Activated T-helper 2 cell treated with anti-CD3 and anti-CD28 coated beads, Interferon-gamma antibody, Interleukin-2, Interleukin-4, amounts not matched to agents 10 μg/mL and 5 μg/mL and 100 μg/mL, durations not matched to agents 14 hours and 24 hours and 36 hours (primary cell): ENCODE data around the gene REC8. TPM values are rescaled to one million over a fixed set of nuclear protein-coding genes. Genes with fewer than 3 reads are reported as not detected.

ENCODE experiments used
- DNase-seq: peaks from one replicate; pipeline ENCODE4 v3.0.0; 2021; ENCODE audit warnings: low spot score
- H3K27ac Mint-ChIP-seq: one replicate; pipeline ENCODE4 v1.8.0; 2021; ENCODE audit warnings: mixed read lengths
- H3K27me3 Mint-ChIP-seq: one replicate; pipeline ENCODE4 v1.8.0; 2021; ENCODE audit warnings: low read depth, mixed read lengths
- H3K36me3 Mint-ChIP-seq: one replicate; pipeline ENCODE4 v1.8.0; 2021; ENCODE audit warnings: low read depth, mixed read lengths
- H3K4me1 Mint-ChIP-seq: one replicate; pipeline ENCODE4 v1.8.0; 2021; ENCODE audit warnings: low read depth, mixed read lengths
- H3K4me3 Mint-ChIP-seq: one replicate; pipeline ENCODE4 v1.8.0; 2021; ENCODE audit warnings: low read depth, mild to moderate bottlenecking, moderate library complexity, mixed read lengths
- H3K9me3 Mint-ChIP-seq: one replicate; pipeline ENCODE4 v1.8.0; 2021; ENCODE audit warnings: mixed read lengths
- intact Hi-C: fragments of 100-400 bp; cut with micrococcal nuclease; formaldehyde crosslinking; loops from one replicate; pipeline ENCODE4 v1.15.1; 2023
- total RNA-seq: library from RNA; stranded (reverse); gene quantifications from 2 replicates; pipeline ENCODE4 v1.2.3, GENCODE V29; 2022

REC8 gene
- total RNA-seq, 1 donor from 2014 or later: 28.2 TPM

DNA sequence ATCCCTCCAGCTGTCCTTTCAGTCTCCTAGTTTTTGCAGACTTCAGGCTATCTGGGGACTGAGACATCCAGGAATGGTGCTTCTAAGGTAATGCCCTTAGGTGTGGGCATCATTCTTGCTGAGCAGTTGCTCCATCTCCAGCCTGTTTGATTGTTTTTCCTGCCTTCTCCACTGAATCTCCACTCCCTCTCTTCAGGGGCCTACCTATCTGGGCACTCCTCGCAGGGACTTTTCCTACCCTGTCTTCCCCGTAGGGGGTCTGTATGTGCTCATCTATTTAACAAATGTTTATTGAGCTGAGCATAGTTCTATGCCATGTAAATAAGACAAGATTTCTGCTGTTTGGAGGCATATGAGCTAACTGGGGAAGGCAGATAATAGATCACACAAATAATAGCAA, 38.9 kb upstream of the REC8 start:
- Mint-ChIP-seq H3K27ac (no peak overlapping the region), H3K4me3 (no peak overlapping the region), H3K27me3 (no peaks in the 10 kb centered on the region), H3K4me1 (peaks cover 29% of the 10 kb centered on the region), H3K9me3 (no peaks in the 10 kb centered on the region), H3K36me3 (peaks cover 22% of the 10 kb centered on the region)
- DNase-seq: no peak
- intact Hi-C loops: no loop called here

GRCh38 chr14:24133735-24134134, 38.1 kb upstream of the REC8 start:
- no peak for DNase-seq
- Mint-ChIP-seq H3K9me3 (no peaks in the 10 kb centered on the region), H3K36me3 (peaks cover 29% of the 10 kb centered on the region), H3K4me1 (peaks cover 35% of the 10 kb centered on the region), H3K4me3 (no peak overlapping the region), H3K27me3 (no peaks in the 10 kb centered on the region), H3K27ac (no peak overlapping the region)
- intact Hi-C loops: no loop called here

GRCh38 chr14:24135584-24135833, 36.4 kb upstream of the REC8 start:
- peaks cover 45% of the 10 kb centered on the region for H3K36me3 Mint-ChIP-seq
- peaks cover 47% of the 10 kb centered on the region for H3K4me1 Mint-ChIP-seq
- no peaks in the 10 kb centered on the region for H3K9me3 Mint-ChIP-seq
- no peak for DNase-seq
- intact Hi-C loops: no loop called here
- peak overlapping the region; percentile 86 for H3K27ac Mint-ChIP-seq
- peak overlapping the region; percentile 91 for H3K4me3 Mint-ChIP-seq
- no peaks in the 10 kb centered on the region for H3K27me3 Mint-ChIP-seq

DNA sequence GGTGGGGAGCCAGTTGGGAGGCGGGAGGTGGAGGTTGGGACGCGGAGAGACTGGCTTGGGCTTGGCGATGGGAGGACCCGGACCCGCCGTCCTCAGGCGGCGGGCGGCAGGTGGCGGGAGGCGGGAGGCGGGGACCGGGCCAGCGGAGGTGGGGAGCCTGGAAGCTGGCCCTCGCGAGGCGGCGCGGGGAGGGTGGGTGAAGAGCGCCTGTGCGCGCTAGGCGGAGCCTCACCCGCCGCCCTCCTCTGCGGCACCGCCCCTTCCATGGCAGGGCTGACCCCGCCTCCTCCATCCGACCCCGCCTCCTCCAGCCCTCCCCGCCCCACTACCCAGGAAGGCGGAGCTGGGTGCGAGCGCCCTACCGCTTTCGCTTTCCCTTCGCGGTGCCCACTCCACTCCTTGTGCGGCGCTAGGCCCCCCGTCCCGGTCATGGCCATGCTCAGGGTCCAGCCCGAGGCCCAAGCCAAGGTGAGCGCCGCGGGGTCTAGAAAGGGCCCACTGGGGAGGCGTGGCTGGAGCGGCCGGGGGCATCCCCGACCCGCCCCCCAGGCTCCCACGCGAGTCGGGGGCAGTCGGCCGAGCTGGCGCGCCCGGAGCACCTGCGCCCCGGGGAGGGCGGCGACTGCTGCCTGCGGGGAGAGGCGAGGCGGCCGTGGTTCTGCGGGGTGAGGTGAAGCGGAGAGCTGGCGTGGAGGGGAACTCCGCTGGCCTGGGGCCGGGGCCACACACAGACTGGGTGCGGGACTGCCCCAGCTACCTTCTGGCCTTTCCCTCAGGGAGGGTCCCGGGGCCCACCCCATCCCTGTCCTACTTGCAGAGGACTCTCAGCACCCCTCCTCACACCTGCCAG, 35.8 kb upstream of the REC8 start, which contains the start of gene PSME1:
Gene PSME1, plus strand, starts transcription at position 361 of the 850 bp plus-strand sequence. Its CDS starts 69 bp downstream, at position 430.
- Mint-ChIP-seq H3K4me1 (peaks cover 47% of the 10 kb centered on the region), H3K27ac (peak within 1 kb of the TSS; percentile 91), H3K27me3 (no peaks in the 10 kb centered on the region), H3K36me3 (peaks cover 49% of the 10 kb centered on the region), H3K4me3 (peak within 1 kb of the TSS; percentile 92), H3K9me3 (no peaks in the 10 kb centered on the region)
- intact Hi-C loops: loop anchor here (1.0 kb wide), 3 partner anchors 11 to 25 kb away; partner anchors contain the start of genes IRF9 and RNF31
- peak; percentile 93 for DNase-seq

DNA sequence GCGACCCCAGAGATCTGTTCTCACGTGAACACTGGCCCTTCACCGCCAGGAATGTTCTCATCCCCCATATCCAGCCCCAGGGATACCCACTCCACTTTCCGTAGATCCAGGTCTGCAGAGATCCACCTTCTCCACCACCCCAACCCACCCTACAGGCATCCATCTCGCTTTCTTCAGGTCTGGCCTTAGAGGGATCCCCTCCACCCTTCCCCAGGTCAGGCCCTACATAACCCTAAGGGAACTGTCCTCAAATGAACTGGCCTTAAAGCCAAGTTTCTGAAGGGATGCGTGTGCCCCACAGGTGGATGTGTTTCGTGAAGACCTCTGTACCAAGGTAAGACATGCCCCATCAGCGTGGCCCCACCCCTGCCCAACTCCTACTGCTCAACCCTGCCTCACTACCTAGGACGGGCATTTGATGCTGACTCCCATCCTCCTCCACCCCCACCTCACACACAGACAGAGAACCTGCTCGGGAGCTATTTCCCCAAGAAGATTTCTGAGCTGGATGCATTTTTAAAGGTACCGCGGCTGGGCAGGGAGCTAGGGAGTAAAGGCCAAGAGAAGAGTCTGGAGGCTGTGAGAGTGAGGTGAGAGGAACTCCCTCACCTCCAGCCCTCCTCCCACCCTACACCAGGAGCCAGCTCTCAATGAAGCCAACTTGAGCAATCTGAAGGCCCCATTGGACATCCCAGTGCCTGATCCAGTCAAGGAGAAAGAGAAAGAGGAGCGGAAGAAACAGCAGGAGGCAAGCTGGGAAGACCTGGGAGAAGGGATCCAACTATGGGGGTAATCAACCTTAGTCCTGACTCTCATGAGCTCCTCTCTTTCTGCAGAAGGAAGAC, 35.0 kb upstream of the REC8 start:
- no peaks in the 10 kb centered on the region for H3K9me3 Mint-ChIP-seq
- peaks cover 48% of the 10 kb centered on the region for H3K4me1 Mint-ChIP-seq
- peak overlapping the region; percentile 92 for H3K4me3 Mint-ChIP-seq
- intact Hi-C loops: loop anchor here (1.0 kb wide), 3 partner anchors 10 to 24 kb away; partner anchors contain the start of genes IRF9 and RNF31
- DNase-seq: no peak
- H3K27me3 Mint-ChIP-seq: no peaks in the 10 kb centered on the region
- H3K36me3 Mint-ChIP-seq: peaks cover 52% of the 10 kb centered on the region
- H3K27ac Mint-ChIP-seq: peak overlapping the region; percentile 91

- intact Hi-C loops: no loop called here
- no peaks in the 10 kb centered on the region for H3K27me3 Mint-ChIP-seq
- peaks cover 44% of the 10 kb centered on the region for H3K4me1 Mint-ChIP-seq
- peaks cover 53% of the 10 kb centered on the region for H3K36me3 Mint-ChIP-seq
- no peaks in the 10 kb centered on the region for H3K9me3 Mint-ChIP-seq
- H3K4me3 Mint-ChIP-seq: peak overlapping the region; percentile 92
- no peak for DNase-seq
- peak overlapping the region; percentile 91 for H3K27ac Mint-ChIP-seq
Measured at GRCh38 chr14:24137529-24138395, 34.1 kb upstream of the REC8 start.

- no peaks in the 10 kb centered on the region for H3K9me3 Mint-ChIP-seq
- H3K36me3 Mint-ChIP-seq: peaks cover 58% of the 10 kb centered on the region
- DNase-seq: no peak
- H3K27me3 Mint-ChIP-seq: no peaks in the 10 kb centered on the region
- intact Hi-C loops: no loop called here
- peaks cover 46% of the 10 kb centered on the region for H3K4me1 Mint-ChIP-seq
- H3K4me3 Mint-ChIP-seq: peak overlapping the region; percentile 91
- peak overlapping the region; percentile 51 for H3K27ac Mint-ChIP-seq
Measured at GRCh38 chr14:24138396-24139271, 33.2 kb upstream of the REC8 start.

DNA sequence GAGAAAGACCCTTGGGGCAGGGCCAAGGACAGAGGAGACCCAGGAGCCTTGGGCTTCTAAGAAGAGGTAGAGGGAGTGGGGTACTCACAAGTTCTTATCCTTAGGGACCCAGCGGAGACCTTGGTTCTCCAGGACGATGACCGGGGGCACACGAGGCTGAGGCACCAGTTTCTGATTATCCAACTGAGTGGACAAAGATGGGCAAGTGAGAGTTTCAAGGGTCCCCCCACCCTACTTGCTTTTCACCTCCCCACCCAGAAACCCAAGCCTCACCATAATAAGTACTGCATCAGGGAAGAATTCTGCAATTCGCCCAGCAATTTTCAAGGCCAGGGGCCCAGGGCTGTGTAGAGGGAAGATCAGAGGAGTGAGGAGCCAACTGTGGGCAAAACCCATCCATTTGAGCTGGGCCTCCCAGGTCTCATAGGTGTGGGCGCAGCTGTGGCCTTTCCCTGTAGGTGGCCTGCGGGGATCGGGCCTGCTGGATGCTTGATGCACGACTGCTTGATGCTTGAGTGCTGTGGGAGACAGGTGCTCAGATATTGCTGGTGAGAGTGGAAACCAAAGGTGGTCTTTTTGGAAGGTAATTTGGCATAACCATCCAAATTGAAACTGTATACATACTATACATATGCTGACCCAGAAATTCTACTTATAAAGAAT, 32.5 kb upstream of the REC8 start:
- no peaks in the 10 kb centered on the region for H3K9me3 Mint-ChIP-seq
- no peak for DNase-seq
- peak overlapping the region; percentile 91 for H3K4me3 Mint-ChIP-seq
- intact Hi-C loops: no loop called here
- H3K4me1 Mint-ChIP-seq: peaks cover 51% of the 10 kb centered on the region
- H3K27ac Mint-ChIP-seq: peak overlapping the region; percentile 56
- no peaks in the 10 kb centered on the region for H3K27me3 Mint-ChIP-seq
- H3K36me3 Mint-ChIP-seq: peaks cover 65% of the 10 kb centered on the region

- H3K9me3 Mint-ChIP-seq: no peaks in the 10 kb centered on the region
- peak within 1 kb of the TSS; percentile 79 for H3K27ac Mint-ChIP-seq
- peak within 1 kb of the TSS; percentile 91 for H3K4me3 Mint-ChIP-seq
- H3K27me3 Mint-ChIP-seq: no peaks in the 10 kb centered on the region
- H3K36me3 Mint-ChIP-seq: peaks cover 82% of the 10 kb centered on the region
- H3K4me1 Mint-ChIP-seq: peaks cover 58% of the 10 kb centered on the region
- DNase-seq: peak; percentile 100
- intact Hi-C loops: loop anchor here (1.0 to 5.0 kb wide), 3 partner anchors 20 to 71 kb away; partner anchors contain the start of genes CHMP4A, DCAF11, IRF9 and NRL
Measured at GRCh38 chr14:24141097-24141880, 30.6 kb upstream of the REC8 start, which contains the start of gene EMC9. Gene EMC9, minus strand, starts transcription at chr14:24141591. Its CDS starts 287 bp downstream, at chr14:24141304.

DNA sequence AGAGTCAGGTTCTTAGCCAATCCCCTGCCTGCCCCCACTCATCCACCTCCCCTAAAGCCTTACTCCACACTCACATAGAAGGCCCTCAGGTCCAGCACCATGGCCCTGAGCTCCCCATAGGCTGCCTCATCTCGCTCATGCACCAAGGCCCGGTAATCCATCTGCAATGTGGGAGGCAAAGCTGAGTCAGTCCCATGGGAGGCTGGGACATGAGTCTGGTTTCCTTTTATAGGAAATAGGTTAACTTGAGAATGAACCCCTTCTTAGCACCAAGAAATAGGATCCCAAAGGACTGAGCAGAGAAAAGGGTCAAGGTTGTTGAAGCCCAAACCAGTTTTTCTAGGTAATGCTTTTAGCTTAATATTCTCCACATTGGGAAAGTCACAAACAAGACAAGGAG, 28.4 kb upstream of the REC8 start:
- peaks cover 71% of the 10 kb centered on the region for H3K36me3 Mint-ChIP-seq
- H3K27ac Mint-ChIP-seq: no peak overlapping the region
- H3K4me1 Mint-ChIP-seq: peaks cover 50% of the 10 kb centered on the region
- peak overlapping the region; percentile 0 for H3K4me3 Mint-ChIP-seq
- no peaks in the 10 kb centered on the region for H3K9me3 Mint-ChIP-seq
- intact Hi-C loops: loop anchor here (5.0 kb wide), 1 partner anchor 69 kb away; the partner anchor contains the start of gene CHMP4A
- no peaks in the 10 kb centered on the region for H3K27me3 Mint-ChIP-seq
- DNase-seq: no peak
